Endothelial cell of umbilical vein (primary cell): Measurements from ENCODE around the gene IGF1.

Source experiments
- CTCF ChIP-seq, 2 donors: IDR thresholded peaks; 1 replicate in 1 of 2; 2 replicates in 1 of 2; pipeline ENCODE4 v1.5.1; 2011; ENCODE audit warnings: low read length in 2 of 2, mild to moderate bottlenecking in 2 of 2, moderate library complexity in 2 of 2, control low read depth in 1 of 2, inconsistent platforms in 1 of 2, low read depth in 1 of 2; ENCODE audit not compliant: insufficient read depth in 1 of 2; ENCODE audit errors: extremely low read depth in 1 of 2
- EZH2 ChIP-seq: IDR thresholded peaks from 2 replicates; pipeline ENCODE4 v1.6.1; 2012; ENCODE audit warnings: borderline replicate concordance, low read depth, mild to moderate bottlenecking, moderate library complexity, low read length, inconsistent platforms; ENCODE audit not compliant: severe bottlenecking
- FOS ChIP-seq: IDR thresholded peaks from 2 replicates; pipeline ENCODE4 v1.6.1; 2011; ENCODE audit warnings: mild to moderate bottlenecking, low read length, moderate library complexity, borderline replicate concordance; ENCODE audit not compliant: insufficient read depth
- POLR2A ChIP-seq: IDR thresholded peaks from 2 replicates; pipeline ENCODE4 v1.6.1; 2012; ENCODE audit warnings: low read depth, mild to moderate bottlenecking, control low read depth, low read length
- POLR2AphosphoS5 ChIP-seq: IDR thresholded peaks from 2 replicates; pipeline ENCODE4 v1.6.1; 2012; ENCODE audit warnings: low read depth, mild to moderate bottlenecking, control low read depth, low read length, moderate library complexity; ENCODE audit not compliant: insufficient read depth
- TF ChIP-seq, protein P1 (sequence below): IDR thresholded peaks from 2 replicates; pipeline ENCODE4 v1.6.1; 2011; ENCODE audit not compliant: insufficient read depth, insufficient read length

DNA sequence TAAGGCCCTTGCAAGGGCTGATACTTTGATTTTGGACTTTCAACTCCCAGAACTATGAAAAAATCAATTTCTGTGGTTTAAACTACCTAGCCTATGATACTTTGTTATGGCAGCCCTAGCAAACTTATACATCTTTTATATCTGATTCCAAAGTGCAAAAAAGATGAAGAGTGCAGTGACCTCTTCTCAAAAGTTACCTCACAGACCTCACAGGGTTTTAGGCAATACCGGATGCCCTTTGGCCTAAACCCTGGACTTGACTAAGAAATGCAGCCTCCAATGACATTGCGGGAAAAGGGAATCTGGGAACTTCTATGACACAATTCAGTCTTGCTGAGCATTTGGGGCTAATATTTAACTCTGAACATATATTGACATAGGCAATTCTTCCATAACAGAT, 63.3 kb downstream of the IGF1 start:
- TF ChIP-seq CTCF (IDR thresholded peaks at IDR 0.05; ENCODE audit: extremely low read depth in 1 of 2, insufficient read depth in 1 of 2, low read depth in 1 of 2, low read length in 2 of 2) = no peak
- no peak for TF ChIP-seq POLR2A
- TF ChIP-seq POLR2AphosphoS5 = no peak
- no peak for TF ChIP-seq EZH2
- TF ChIP-seq, protein P1, sequence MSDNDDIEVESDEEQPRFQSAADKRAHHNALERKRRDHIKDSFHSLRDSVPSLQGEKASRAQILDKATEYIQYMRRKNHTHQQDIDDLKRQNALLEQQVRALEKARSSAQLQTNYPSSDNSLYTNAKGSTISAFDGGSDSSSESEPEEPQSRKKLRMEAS = no peak
- no peak for TF ChIP-seq FOS
